Loucy (cell line): Measurements from ENCODE around the gene IGF2R.

Source experiments
- EZH2phosphoT487 ChIP-seq: fragments of 200-600 bp; IDR thresholded peaks from 2 replicates; pipeline ENCODE4 v1.6.1; 2018; ENCODE audit warnings: antibody characterized with exemption, mild to moderate bottlenecking, moderate library complexity, borderline replicate concordance
- TF ChIP-seq, protein P1 (sequence below): fragments of 200-600 bp; sonication (generic); conservative IDR thresholded peaks from 2 replicates; pipeline ENCODE4 v1.5.1; 2014; ENCODE audit warnings: mild to moderate bottlenecking, antibody characterized with exemption, low read length

DNA sequence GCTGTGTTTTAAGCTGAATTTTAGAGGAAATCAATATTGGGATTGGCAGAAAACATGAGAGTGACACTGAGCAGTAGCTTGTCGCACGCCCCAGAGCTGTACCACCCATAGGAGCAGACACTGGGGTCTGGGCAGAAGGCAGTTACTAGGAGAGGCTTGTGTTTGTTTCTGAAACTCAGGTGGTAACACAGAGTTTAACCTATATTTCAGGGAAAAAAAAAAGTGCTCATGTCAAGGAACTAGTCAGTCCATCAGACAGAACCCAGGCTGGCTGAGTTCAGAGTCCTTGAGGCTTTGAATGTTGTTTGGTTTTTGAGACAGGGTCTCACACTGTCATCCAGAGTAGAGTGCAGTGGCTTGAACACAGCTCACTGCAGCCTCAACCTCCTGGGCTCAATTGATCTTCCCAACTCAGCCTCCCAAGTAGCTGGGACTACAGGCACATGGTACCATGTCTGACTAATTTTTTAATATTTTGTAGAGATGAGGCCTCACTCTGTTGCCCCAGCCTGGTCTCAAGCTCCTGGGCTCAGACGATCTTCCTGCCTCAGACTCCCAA, 159.3 kb downstream of the IGF2R start:
- TF ChIP-seq, protein P1, sequence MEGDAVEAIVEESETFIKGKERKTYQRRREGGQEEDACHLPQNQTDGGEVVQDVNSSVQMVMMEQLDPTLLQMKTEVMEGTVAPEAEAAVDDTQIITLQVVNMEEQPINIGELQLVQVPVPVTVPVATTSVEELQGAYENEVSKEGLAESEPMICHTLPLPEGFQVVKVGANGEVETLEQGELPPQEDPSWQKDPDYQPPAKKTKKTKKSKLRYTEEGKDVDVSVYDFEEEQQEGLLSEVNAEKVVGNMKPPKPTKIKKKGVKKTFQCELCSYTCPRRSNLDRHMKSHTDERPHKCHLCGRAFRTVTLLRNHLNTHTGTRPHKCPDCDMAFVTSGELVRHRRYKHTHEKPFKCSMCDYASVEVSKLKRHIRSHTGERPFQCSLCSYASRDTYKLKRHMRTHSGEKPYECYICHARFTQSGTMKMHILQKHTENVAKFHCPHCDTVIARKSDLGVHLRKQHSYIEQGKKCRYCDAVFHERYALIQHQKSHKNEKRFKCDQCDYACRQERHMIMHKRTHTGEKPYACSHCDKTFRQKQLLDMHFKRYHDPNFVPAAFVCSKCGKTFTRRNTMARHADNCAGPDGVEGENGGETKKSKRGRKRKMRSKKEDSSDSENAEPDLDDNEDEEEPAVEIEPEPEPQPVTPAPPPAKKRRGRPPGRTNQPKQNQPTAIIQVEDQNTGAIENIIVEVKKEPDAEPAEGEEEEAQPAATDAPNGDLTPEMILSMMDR: no peak
- TF ChIP-seq EZH2phosphoT487: no peak
